Measurements from ENCODE around the gene SNX22. TPM values are rescaled to one million over a fixed set of nuclear protein-coding genes. Genes with fewer than 3 reads are reported as not detected.

The SNX22 gene
- total RNA-seq, 1 donor from 2014 or later, result 4.1 TPM

DNA sequence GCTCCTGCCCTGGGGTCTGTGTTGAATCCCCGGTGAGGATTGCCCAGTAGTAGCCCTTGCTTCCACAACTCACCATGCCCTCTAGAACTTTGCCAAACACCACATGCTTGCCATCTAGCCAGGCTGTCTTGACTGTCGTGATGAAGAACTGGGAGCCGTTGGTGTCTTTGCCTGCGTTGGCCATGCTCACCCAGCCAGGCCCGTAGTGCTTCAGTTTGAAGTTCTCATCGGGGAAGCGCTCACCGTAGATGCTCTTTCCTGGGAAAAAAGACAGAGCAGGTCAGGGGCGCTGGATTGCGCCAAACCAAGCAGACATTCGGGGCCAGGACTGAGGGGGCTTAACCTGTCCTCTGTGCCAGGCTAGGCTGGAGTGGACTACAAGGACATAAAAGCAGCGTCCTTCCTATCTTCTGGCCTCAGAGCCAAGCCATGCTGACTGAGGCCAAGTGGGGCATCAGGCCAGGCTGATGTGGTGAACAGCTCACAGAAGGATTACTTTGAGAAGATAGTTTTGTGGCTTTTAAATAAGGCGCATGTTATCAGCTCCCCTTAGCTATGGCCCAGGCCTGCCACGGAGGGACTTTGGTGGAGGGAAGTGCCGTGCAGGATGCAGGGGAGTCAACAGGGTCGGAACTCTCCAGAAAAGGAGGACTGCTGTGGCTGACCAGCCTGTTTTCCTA is 5.3 kb downstream of the SNX22 start:
- no peak for DNase-seq (ENCODE audit: low spot score)

DNA sequence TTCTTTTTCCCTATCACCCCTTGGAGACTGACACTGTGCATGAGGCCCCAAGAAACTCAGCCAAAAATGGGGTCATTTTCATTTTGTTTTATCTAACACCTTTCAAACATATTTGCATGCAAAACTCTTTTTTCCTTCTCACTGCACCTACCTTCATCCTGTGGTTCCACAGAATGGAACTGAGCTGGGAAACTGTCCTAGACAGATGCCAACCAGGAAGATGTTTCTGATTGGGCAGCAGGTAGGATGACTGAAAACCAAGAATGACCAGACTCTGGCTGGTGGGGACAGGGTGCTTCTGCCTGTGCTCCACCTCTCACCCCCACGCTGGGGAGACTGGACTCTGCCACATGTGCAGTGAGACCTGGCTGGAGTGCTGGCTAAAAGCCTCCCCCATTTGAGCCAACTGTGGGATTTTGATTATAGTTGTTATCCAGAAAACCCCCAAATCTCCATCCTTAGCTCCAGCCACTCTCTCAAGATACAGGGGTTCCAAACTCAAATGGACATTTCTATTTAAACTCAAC is 6.1 kb downstream of the SNX22 start:
- no peak for DNase-seq (ENCODE audit: low spot score)

DNA sequence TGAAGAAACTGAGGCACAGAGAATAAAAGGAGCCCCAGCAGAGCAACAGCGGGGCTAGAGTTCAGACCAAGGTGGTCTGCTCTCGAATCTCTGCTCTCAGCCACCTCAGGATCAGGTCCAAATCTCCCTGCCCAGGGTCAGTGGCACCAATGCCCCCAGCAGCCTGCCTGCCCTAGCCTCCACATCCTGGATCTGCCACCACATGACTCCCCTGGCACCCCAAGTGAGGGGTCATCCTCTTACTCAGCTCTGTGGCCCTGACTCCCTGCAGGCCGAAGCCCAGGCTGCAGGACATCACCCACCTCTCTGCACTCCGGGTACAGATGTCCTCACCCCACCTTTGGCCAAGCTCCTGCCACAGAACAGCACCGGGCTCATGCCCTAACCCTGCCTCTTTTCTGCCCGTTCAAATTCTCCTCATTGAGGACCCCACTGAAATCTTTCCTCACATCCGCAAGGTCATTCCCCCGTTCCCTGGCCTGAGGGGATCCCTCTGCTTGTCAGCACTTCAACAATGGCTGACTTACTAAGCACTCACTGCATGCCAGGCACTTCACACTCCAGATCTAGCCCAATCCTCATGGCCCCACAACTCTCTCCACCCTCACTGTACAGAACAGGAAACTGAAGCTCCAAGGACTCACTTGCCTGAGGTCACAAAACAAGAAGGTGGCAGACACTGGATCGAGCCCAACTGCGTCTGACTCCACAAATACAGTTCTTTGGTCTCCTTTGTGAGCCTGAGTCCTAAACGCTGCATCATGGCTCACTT is 7.0 kb downstream of the SNX22 start:
- DNase-seq (ENCODE audit: low spot score), result no peak

DNA sequence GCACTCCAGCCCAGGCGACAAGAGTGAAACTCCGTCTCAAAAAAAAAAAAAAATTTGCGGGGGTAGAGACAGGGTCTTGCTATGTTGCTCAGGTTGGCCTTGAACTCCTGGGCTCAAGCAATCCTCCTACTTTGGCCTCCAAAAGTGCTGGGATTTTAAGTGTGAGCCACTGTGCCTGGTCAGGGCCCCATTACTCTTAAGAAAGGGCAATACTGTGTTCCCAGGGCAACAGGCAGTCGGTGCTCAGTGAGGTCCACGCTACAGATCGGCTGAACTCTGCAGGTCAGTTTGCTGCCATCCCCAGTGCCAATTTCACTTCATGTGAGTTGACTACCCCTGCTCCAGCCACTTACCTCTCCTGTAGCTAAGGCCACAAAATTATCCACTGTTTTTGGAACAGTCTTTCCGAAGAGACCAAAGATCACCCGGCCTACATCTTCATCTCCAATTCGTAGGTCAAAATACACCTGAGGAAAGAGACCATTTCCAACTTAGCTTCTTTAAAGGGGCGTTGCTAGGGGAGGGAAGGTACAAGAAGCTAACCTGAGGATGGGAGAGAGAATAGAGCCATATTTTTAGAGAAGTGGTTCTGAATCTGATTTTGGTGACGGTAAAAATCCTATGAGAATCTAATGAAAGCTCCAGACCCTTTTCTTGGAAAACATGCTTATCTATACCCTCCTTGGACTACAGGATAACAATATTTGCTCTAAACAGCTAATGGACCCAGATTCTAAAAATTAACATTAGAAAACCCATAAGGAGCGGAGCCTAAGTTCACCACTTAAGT is 10.4 kb downstream of the SNX22 start:
- no peak for DNase-seq (ENCODE audit: low spot score)

DNA sequence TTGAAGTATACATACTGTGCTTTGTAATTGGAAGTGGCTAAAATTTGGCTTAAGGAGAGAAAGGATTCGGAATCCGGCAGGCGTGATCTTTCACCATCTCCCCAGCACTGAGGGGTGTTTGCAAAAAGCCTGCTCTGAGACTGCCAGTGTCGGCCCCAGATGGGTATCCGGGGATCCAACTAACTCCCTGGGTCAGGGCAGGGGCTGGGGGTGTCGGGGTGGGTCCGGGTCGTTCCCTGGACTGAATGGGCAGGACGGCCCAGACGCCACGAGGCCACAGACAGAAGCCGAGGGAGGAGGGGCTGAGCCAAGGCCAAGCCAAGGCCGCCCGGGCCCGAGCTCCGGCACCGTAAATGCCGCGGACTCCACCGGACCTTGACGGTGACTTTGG is 10.9 kb downstream of the SNX22 start:
- no peak for DNase-seq (ENCODE audit: low spot score)

DNA sequence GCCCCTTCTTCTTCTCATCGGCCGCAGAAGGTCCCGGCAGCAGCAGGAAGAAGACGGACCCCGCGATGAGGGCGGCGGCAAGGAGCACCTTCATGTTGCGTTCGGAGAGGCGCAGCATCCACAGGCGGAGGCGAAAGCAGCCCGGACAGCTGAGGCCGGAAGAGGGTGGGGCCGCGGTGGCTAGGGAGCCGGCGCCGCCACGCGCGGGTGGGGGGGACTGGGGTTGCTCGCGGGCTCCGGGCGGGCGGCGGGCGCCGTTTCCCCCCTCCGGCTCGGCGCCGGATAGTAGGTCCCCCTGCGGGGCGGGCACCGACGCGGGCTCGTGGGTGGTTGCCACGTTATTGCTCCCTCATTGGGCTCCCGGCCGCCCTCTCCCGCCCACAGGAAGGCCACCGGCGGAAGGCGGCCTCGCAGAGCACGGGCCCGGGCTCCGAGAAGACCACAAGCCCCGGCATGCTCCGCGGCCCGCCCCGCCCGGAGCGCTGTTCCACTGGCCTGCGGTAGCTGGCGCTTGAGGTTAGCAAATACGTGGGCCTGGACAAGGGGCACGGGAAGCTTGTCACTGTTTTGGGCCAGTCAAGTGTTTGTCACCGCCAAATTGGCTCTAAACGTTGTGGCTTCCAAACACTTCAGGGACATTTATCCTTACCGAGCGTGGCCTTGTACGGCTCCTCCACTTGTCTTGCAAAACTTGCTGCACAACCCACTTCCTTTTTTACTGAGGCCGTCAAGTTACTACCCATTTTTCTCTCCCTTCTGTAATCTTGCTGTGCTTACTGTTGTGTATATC is 11.5 kb downstream of the SNX22 start, which contains the start of gene PPIB:
Gene PPIB, minus strand, starts transcription at position 154 of the 790 bp plus-strand sequence. Its CDS starts 36 bp downstream, at position 118.
- peak; percentile 98 for DNase-seq (ENCODE audit: low spot score)

DNA sequence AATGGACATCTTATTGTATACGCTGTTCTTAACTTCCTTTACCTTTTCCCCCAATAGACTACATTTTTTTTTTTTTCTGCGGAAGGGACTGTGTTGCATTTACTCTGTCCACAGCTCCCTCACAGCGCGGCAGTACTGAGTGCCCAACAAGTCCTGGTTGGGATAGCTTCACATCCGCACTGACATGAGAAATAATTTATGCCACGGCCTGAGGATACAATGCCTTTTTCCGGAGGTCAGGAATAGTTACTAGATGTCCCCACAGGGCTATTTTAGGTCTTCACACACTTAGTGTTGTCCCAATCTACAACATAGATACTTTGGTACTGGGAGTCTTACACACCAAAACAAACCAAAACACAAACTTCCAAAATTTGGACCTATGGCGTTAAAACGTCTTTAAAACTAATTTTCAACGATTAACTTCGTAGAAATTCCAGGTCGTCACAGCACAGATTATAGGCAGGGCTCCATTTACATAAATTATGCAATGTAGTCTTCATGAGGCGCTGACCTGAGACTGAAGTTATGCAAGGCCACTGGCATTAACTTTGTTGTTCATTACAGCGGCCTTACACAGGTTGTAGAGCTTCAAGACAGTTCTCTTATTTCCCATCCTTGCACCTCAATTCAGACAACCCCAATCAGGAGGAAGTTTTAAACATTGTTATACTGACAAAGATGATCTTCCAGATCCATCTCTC is 12.3 kb downstream of the SNX22 start:
- no peak for DNase-seq (ENCODE audit: low spot score)

DNA sequence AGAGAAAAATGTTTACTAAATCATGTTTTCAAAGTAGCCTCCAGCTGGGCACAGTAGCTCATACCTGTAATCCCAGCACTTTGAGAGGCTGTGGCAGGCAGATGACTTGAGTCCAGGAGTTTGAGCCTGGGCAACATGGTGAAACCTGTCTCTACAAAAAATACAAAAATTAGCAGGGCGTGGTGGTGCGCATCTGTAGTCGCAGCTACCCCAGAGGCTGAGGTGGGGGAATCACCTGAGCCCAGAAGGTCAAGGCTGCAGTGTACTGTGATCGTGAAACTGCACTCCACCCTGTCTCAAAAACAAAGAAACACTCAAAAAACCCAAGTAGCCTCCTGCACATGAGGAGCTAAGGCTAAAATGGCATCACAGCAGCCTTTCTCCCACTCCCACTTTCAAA is 12.9 kb downstream of the SNX22 start:
- no peak for DNase-seq (ENCODE audit: low spot score)

DNA sequence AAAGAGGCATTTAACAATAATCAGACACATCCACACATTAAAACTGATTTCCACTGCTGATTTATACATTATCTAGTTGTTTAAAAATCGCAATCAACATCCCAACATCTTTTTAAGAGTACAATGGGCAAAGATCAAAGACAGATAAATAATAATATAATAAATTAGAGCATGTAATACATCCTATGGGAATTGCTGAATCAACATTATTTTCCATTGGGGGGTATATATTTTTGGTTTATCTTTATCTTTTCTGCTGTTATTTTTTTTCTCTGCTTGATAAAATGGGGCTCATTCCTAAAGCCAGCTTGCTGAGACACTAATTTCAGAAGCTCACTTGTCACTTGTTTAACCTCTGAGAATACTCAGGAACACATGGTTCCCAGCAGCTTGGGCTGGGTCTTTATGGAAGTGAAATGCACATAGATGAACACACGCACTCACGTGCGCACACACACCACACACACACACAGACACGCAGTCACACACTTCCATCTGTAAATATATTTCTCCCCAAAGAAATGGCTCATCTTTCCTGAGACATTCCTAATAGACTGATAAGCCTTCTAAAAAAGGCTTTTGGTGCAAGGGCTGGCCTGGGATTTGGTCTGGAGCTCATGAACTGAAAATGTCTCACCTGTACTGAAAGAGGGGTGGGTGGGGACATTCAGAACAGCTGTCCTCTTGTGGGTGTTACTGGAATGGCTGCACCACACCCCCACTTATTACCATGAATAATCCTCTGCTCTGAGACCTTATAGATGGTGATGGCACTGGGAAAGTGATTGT is 14.8 kb downstream of the SNX22 start:
- DNase-seq (ENCODE audit: low spot score), result no peak

DNA sequence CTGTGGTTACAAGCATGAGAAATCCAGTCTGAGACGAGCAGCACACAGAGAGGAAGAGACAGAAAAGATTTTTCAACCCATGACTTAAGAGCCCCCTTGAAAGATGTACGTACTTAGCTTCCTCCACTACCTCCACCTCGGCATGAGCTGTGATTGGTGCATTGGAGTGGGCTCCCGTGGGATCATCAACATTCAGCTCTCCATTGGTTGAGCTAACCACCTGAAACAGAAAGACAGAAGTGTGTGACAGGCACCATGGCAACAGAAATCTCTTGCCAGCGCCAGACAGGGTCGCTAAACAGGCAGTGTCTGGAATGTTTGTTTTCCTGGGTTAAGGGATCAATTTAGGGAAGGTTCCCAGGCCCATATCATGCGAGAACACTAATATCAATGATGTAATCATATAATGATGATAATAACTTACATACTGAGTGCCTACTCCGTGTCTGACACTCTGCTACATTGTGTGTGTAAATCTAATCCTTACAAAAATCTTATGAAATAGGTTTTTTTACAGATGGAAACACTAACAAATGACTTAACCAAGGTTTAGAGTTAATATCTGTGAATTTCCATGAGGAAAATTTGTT is 28.8 kb downstream of the SNX22 start:
- no peak for DNase-seq (ENCODE audit: low spot score)

DNA sequence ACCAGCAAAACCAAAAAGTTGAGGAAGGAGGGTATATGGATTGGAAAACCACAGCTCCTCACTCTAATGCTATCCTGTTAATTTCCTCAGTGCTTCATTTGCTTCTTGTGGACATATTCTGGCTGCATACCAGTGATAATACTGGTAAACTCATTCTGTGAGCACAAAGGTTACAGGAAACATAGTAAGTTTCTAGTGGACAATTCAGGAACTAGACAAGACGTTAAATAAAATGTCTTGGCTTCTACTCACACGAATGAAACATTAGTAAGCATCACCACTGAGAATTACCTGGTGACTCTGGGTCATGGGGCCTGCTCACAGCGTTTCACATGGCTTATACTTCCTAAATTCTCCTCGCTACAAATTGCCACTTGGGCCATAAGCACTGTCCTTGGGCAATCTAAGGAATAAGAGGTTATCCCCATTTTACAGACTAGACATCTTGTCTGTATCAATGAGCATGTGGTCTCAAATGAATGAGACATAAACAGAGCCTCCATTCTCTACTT is 31.4 kb downstream of the SNX22 start:
- DNase-seq (ENCODE audit: low spot score), result no peak

DNA sequence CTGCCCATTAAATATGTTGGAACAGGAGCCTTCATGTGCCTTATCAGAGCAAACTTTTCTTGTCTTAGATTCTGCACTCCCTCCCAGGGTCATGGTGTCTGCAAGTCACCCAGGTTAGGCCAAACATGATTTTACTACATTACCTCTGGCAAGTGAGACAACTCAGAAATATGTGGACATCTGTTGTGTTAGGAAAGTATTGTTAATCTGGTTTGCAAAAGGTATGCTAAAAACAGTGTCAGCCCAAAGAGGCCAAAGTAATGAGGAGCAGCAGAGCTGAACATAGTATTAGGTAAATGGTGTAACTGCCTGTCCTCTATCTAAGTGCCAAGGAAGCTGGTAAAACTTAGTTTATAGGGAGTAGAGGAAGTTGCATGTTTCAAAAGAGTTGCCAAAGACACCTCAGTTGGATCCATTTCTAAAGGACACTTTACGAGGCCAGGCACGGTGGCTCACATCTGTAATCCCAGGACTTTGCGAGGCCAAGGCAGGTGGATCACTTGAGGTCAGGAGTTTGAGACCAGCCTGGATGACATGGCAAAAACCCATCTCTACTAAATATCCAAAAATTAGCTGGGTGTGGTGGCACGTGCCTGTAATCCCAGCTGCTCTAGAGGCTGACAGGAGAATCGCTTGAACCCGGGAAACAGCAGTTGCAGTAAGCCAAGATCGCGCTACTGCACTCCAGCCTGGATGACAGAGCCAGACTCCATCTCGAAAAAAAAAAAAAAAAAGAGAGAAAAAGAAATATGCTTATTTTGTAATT is 33.8 kb downstream of the SNX22 start:
- DNase-seq (ENCODE audit: low spot score), result no peak

DNA sequence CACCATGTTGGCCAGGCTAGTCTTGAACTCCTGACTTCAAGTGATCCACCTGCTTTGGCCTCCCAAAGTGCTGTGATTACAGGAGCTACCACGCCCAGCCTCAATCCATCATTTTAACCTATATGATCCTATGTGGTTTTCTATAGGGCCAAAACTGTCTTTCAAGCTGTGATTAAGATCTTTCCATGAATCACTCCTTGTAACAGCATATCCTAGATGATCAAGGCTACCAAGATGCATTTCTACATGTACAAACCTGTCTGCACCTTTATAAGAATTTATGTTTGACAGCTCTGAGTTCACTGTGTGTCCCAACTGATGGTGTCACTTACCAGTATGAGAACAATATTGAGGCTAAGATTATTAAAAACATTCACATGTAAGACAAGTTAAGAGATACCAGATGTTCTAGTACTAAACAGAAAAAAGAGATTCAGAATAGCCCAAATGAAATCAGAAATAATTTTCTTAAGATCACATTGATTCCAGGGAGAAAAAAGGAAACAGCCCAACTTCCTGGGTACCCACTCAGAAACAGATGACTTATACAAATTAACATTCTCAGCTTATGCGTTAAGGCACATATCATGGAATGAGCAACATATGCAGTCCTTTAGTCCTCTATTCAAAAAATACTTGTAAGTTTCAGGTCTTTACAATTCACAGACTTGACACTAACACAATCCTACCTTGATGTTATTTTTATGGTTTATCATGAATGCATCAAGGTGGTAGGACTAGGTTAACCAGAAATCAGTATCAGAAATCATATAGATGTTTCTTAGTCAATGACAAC is 36.1 kb downstream of the SNX22 start:
- peak; percentile 12 for DNase-seq (ENCODE audit: low spot score)

DNA sequence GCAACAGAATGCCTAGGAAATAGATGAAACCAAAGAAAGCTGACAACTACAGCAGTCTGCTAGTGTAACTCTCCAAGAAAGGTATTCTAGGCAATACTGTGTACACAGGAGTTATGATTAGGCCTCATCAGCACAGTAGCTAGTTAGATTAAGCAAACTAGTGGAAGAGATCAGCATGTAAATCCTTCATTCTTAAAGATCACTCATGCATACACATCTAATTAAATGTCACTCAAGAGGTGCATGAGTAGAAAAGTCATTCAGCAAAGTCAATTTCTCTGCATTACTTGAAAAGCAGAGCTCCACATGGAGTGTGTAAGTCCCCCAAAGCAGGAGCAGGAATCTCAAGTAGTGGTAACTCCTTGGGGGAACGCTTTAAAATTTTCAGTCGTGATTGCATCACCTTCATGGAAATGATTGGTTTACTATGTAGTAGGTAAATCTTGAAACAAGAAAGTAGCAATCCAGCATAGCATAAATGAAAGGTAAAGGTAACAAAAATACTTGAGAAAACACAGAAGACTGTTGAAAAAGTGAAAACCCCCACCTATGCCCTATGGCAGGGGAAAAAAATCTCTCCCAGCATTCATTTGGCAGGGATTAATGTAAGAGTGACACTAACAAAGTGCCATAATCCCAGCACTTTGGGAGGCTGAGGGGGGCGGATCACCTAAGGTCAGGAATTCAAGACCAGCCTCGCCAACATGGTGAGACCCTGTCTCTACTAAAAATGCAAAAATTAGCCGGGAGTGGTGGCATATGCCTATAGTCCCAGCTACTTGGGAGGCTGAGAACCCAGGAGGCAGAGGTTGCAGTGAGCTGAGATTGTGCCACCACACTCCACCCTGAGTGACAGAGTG is 40.7 kb downstream of the SNX22 start:
- no peak for DNase-seq (ENCODE audit: low spot score)

DNA sequence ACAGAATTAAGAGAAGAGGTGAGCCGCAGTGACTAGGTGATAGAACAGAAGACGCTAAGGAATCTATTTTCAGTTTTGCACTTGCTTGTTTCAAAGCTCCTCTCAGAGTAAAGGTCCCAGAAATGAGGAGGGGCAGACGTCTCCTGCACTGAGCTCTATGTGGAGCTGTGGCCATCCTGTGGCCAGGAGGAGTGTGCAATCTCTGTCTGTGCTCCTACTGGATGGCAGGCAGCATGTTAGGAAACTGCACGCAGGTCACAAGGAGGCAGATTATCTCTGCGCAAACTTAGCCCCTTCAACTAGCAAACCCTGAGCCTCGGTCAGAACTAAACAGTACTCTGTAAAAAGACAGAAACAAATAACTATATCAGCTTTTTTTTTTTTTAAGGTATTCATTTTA is 42.4 kb downstream of the SNX22 start:
- DNase-seq (ENCODE audit: low spot score), result no peak

DNA sequence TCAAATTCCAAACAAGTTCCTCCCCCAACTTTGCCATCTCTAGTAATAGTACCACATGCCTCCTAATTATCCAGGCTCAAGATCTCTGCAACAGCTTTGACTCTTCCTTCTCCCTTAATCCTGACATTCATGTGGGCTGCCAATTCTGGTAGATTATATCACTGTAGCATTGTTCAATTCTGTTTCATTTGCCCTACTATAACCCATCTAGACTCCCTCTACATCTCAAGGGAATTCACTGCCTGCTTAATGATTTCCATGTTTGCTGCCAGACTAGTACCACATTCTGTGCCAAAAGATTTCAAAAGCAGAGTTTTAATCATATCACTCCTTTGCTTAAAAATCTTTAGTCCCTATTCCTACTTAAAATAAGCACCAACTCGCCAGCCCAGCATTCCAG is 45.9 kb downstream of the SNX22 start:
- no peak for DNase-seq (ENCODE audit: low spot score)

DNA sequence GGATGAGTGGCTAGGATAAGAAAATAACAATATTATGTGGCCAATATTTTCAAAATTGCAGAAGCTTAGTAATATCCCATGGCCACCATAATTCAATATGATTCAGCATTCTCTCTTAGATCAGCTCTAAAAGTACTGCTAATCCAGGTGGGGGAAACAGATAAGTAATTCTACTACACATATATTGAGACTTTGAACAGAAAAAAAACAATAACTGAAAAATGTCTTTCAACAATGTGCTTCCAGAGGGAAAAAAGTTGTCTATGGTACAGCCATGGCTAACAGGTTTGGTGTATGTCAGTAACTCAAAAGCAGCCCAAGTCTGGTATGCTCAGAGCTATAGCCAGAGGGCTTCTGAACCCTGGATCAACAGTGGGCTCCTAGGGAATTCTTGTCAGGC is 53.7 kb downstream of the SNX22 start:
- DNase-seq (ENCODE audit: low spot score), result no peak
